ENCODE measurements around the gene CEACAM16.

- TF ChIP-seq CTCF (conservative IDR thresholded peaks at IDR 0.05) (no peak), ZFX (IDR thresholded peaks at IDR 0.05) (no peak)
Measured at GRCh38 chr19:44731081-44731480, 32.1 kb downstream of the CEACAM16 start.
